GM12865 (cell line): ENCODE results near the gene PLCL2.
A peak's percentile ranks its signal among the peaks of the same experiment; 100 is the strongest.

Experiments
- DNase-seq: peaks from one replicate; pipeline ENCODE4 v3.0.0; 2010; ENCODE audit warnings: low read depth
- H3K4me3 ChIP-seq: 2 replicates; pipeline ENCODE4 v1.5.1; 2011; ENCODE audit warnings: mild to moderate bottlenecking, low read depth, low read length, control low read depth
- CTCF ChIP-seq: IDR thresholded peaks from 2 replicates; pipeline ENCODE4 v1.5.1; 2011; ENCODE audit warnings: low read length, control low read depth, low read depth, inconsistent platforms; ENCODE audit not compliant: insufficient read depth; ENCODE audit errors: missing control alignments

PLCL2 gene

GRCh38 chr3:16995601-16996000 lies 110.8 kb downstream of the PLCL2 start:
- DNase-seq = no peak
- no peak overlapping the region for H3K4me3 ChIP-seq
- TF ChIP-seq CTCF = no peak

- H3K4me3 ChIP-seq = no peak overlapping the region
- no peak for TF ChIP-seq CTCF
- peak; percentile 13 for DNase-seq
Measured at GRCh38 chr3:16998236-16998923, 113.6 kb downstream of the PLCL2 start.

- no peak for TF ChIP-seq CTCF
- DNase-seq = no peak
- H3K4me3 ChIP-seq = no peak overlapping the region
Measured at GRCh38 chr3:16999161-16999560, 114.4 kb downstream of the PLCL2 start.

- TF ChIP-seq CTCF = no peak
- no peak for DNase-seq
- no peak overlapping the region for H3K4me3 ChIP-seq
Measured at GRCh38 chr3:16999871-17000270, 115.1 kb downstream of the PLCL2 start.

GRCh38 chr3:17003457-17003856 lies 118.7 kb downstream of the PLCL2 start:
- H3K4me3 ChIP-seq = no peak overlapping the region
- no peak for TF ChIP-seq CTCF
- no peak for DNase-seq

- DNase-seq = peak; percentile 8
- TF ChIP-seq CTCF = no peak
- H3K4me3 ChIP-seq = no peak overlapping the region
Measured at GRCh38 chr3:17006132-17006852, 121.5 kb downstream of the PLCL2 start.
